ENCODE data around the gene ERFE. TPM values are rescaled to one million over a fixed set of nuclear protein-coding genes. Genes with fewer than 3 reads are reported as not detected.
A peak's percentile ranks its signal among the peaks of the same experiment; 100 is the strongest.

ERFE gene
- total and polyA plus RNA-seq, 9 of the 15 experiments (the other 6 are each of a cell fraction or from before 2014, with no cell fraction given): 0.55 to 8.2 (median 3.7) TPM

DNA sequence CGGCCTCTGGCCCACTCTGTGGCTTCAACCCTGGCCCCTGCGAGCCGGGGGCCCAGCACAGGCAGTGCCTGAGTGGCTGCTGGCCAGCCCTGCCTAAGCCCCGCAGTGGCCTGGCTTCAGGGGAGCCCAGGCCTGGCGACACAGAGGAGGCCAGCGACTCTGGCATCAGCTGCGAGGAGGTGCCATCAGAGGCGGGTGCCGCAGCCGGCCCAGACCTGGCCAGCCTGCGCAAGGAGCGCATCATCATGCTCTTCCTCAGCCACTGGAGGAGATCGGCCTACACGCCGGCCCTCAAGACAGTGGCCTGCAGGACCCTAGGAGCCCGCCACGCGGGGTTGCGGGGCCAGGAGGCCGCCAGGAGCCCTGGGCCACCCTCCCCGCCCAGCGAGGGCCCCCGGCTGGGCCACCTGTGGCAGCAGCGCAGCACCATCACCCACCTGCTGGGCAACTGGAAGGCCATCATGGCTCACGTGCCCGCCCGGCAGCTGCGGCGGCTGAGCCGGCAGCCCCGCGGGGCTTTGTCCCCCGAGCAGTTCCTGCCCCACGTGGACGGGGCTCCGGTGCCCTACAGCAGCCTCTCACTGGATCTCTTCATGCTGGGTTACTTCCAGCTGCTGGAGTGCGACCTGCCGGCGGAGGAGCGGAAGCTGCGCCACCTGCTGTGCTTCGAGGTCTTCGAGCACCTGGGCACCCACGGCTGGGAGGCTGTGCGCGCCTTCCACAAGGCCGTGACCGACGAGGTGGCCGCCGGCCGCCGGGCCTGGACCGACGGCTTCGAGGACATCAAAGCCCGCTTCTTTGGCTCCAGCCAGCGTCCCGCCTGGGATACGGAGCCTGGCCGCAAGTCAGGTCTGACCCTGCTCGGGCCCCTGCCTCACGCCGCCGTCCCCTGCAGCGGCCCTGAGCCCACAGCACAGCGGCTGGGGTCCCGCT, 27.8 kb upstream of the ERFE start:
- no peak overlapping the region for H3K27ac ChIP-seq (ENCODE audit: extremely low read depth, low read depth, low read length)
- in situ Hi-C loops (cut with MboI) (no loop called here), intact Hi-C loops (cut with micrococcal nuclease) (loop anchor here (10.0 kb wide), 1 partner anchor 276 kb away; the partner anchor contains the start of gene RAMP1)
- H3K4me1 ChIP-seq (replicated peaks in 1 of 2; ENCODE audit: control insufficient read depth in 2 of 2, insufficient read depth in 2 of 2, low read length in 2 of 2): peaks cover 0 to 53% of the 10 kb centered on the region in 2 experiments; a peak in 3 of 5 replicates
- ATAC-seq: peak; percentile 15; the same call in 1 of the 3 replicates
- 39% methylated on average over 24 of the region's 68 CpGs for WGBS (ENCODE audit: insufficient coverage, low coverage, missing lambda C conversion rate)
- POLR2A ChIA-PET: interaction anchor here (0.7 kb wide), 1 partner anchor 256 kb away, joined by 4 read pairs; no protein-coding TSS in a partner anchor
- BruUV-seq (replicated peaks): no TSS peak
- DNase-seq (ENCODE audit: extremely low read depth in 1 of 4, low spot score in 3 of 4): no peak
- no peaks in the 10 kb centered on the region for H4K20me1 ChIP-seq (replicated peaks; ENCODE audit: control insufficient read depth, insufficient read depth, low read length)
- no peaks in the 10 kb centered on the region for H3K79me2 ChIP-seq (ENCODE audit: control insufficient read depth, insufficient read depth, low read length)
- 0 out of 2 replicates have a peak, but pooled peaks cover 2% of the 10 kb centered on the region for H3K9me3 ChIP-seq (replicated peaks; ENCODE audit: control insufficient read depth, insufficient read depth, low read depth, low read length)
- no peak for TF ChIP-seq HDAC2 (IDR thresholded peaks at IDR 0.05)
- TF ChIP-seq, protein P1, sequence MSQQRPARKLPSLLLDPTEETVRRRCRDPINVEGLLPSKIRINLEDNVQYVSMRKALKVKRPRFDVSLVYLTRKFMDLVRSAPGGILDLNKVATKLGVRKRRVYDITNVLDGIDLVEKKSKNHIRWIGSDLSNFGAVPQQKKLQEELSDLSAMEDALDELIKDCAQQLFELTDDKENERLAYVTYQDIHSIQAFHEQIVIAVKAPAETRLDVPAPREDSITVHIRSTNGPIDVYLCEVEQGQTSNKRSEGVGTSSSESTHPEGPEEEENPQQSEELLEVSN (IDR thresholded peaks at IDR 0.05; ENCODE audit: borderline replicate concordance in 1 of 2, extremely low read depth in 1 of 2, insufficient read depth in 1 of 2, insufficient read length in 1 of 2, low read depth in 1 of 2, low read length in 1 of 2, poor library complexity in 1 of 2, severe bottlenecking in 1 of 2): peak in 1 of 2 experiments; percentile 9
- H3K4me2 ChIP-seq (ENCODE audit: insufficient read depth, low read length): no peak overlapping the region
- H3K4me3 ChIP-seq: no peak overlapping the region
- no peak overlapping the region for H3K9ac ChIP-seq (ENCODE audit: insufficient read depth in 1 of 2, low read depth in 2 of 2, low read length in 2 of 2)
- no peak for FAIRE-seq
- CTCF ChIA-PET (ENCODE audit: low intra/inter-chr PET ratio): no interaction called here
- H3K27me3 ChIP-seq (ENCODE audit: control insufficient read depth in 2 of 2, insufficient read depth in 2 of 2, low read length in 2 of 2): peaks cover 5 to 49% of the 10 kb centered on the region in 2 experiments; a peak in 4 of 5 replicates
- no peaks in the 10 kb centered on the region for H3K9me1 ChIP-seq (ENCODE audit: control insufficient read depth, insufficient read depth, low read length)
- no peak overlapping the region for H2AFZ ChIP-seq (ENCODE audit: low read depth, low read length)
- H3K36me3 ChIP-seq (ENCODE audit: control insufficient read depth, insufficient read depth, low read length): no peaks in the 10 kb centered on the region

All from K562 (cell line).